Esophagus muscularis mucosa (tissue), 4 donors: ENCODE measurements around the gene SRSF12. TPM values are rescaled to one million over a fixed set of nuclear protein-coding genes. Genes with fewer than 3 reads are reported as not detected.

Source experiments
- DNase-seq: peaks from one replicate; pipeline ENCODE4 v3.0.0-alpha.2; 2017; ENCODE audit errors: extremely low spot score
- H3K27ac ChIP-seq, 4 donors: fragments of 200-600 bp; sonication (generic); replicated peaks in 1 of 4; 1 replicate in 3 of 4; 2 replicates in 1 of 4; pipeline ENCODE4 v1.5.1; 2016 to 2019; ENCODE audit warnings: mild to moderate bottlenecking in 1 of 4
- H3K27me3 ChIP-seq, 4 donors: fragments of 200-600 bp; sonication (generic); one replicate each; pipeline versions ENCODE4 v1.5.1 to v1.6.0; 2016 to 2019
- H3K36me3 ChIP-seq, 4 donors: fragments of 200-600 bp; sonication (generic); one replicate each; pipeline ENCODE4 v1.5.1; 2016 to 2019
- H3K4me1 ChIP-seq, 4 donors: fragments of 200-600 bp; sonication (generic); one replicate each; pipeline ENCODE4 v1.5.1; 2016 to 2019
- H3K4me3 ChIP-seq, 4 donors: fragments of 200-600 bp; sonication (generic); 1 replicate in 2 of 4; 2 replicates in 2 of 4; pipeline ENCODE4 v1.5.1; 2016 to 2019; ENCODE audit warnings: mild to moderate bottlenecking in 4 of 4, moderate library complexity in 1 of 4
- H3K9me3 ChIP-seq, 4 donors: fragments of 200-600 bp; sonication (generic); 1 replicate in 3 of 4; 2 replicates in 1 of 4; pipeline ENCODE4 v1.5.1; 2016 to 2019
- CTCF ChIP-seq, 3 experiments: fragments of 200-600 bp in 2 of 3; fragments of 450-650 bp in 1 of 3; sonication (generic) in 2 of 3; IDR thresholded peaks; one replicate each; pipeline ENCODE4 v1.5.1; 2017 to 2019; ENCODE audit warnings: antibody characterized with exemption in 3 of 3, mild to moderate bottlenecking in 2 of 3, moderate library complexity in 1 of 3
- EP300 ChIP-seq: sonication (generic); formaldehyde crosslinking; IDR thresholded peaks from one replicate; pipeline ENCODE4 v1.6.1; 2017; ENCODE audit warnings: antibody characterized with exemption
- POLR2A ChIP-seq: fragments of 450-650 bp; IDR thresholded peaks from one replicate; pipeline ENCODE4 v1.6.1; 2017; ENCODE audit warnings: antibody characterized with exemption, moderate library complexity, mild to moderate bottlenecking, low read depth
- POLR2AphosphoS5 ChIP-seq, 2 donors: sonication (generic); formaldehyde crosslinking; IDR thresholded peaks; one replicate each; pipeline ENCODE4 v1.6.1; 2017; ENCODE audit warnings: antibody characterized with exemption in 2 of 2
- WGBS: methylation state at CpG from one replicate; pipeline ENCODE4 v1.1.5; 2018; 5-methylcytosine and 5-hydroxymethylcytosine counted together
- intact Hi-C: fragments of 100-400 bp; cut with DNase I; formaldehyde crosslinking; loops from one replicate; pipeline ENCODE4 v1.15.1; 2023
- total RNA-seq, 4 donors: library from RNA; depleted of rRNA; stranded (reverse); fragments of >200 nt; gene quantifications; one replicate each; pipeline versions ENCODE4 v1.1.0 to v1.2.1, GENCODE V29; 2016

SRSF12 gene
- total RNA-seq, 4 donors from 2014 or later, result 0.97 to 2.0 (median 1.2) TPM; not detected in 1

- TF ChIP-seq POLR2AphosphoS5 (IDR thresholded peaks at IDR 0.05) (no peak), EP300 (no peak), CTCF (IDR thresholded peaks at IDR 0.05) (no peak), POLR2A (no peak)
- Histone ChIP-seq H3K36me3 (peaks cover 0 to 51% (median 10%) of the 10 kb centered on the region in 4 donors), H3K27ac (no peak overlapping the region), H3K4me3 (no peak overlapping the region), H3K27me3 (no peaks in the 10 kb centered on the region), H3K4me1 (peaks cover 0 to 12% (median 0%) of the 10 kb centered on the region in 4 donors), H3K9me3 (no peaks in the 10 kb centered on the region)
- intact Hi-C loops, result no loop called here
- 75% methylated on average over 1 of the region's 1 CpG for WGBS
- DNase-seq, result no peak
Measured at GRCh38 chr6:89154131-89154530, 36.3 kb upstream of the SRSF12 start.

- 83% methylated on average over 17 of the region's 17 CpGs for WGBS
- Histone ChIP-seq H3K27me3 (no peaks in the 10 kb centered on the region), H3K9me3 (no peaks in the 10 kb centered on the region), H3K4me1 (peaks cover 4 to 47% (median 32%) of the 10 kb centered on the region in 4 donors), H3K4me3 (no peak overlapping the region), H3K27ac (peak overlapping the region; percentile 37 to 96 (median 90)), H3K36me3 (peaks cover 0 to 15% (median 3%) of the 10 kb centered on the region in 4 donors)
- intact Hi-C loops, result no loop called here
- no peak for DNase-seq
- TF ChIP-seq POLR2A (no peak), EP300 (no peak), POLR2AphosphoS5 (IDR thresholded peaks at IDR 0.05) (no peak), CTCF (IDR thresholded peaks at IDR 0.05) (no peak)
Measured at GRCh38 chr6:89148016-89148750, 30.3 kb upstream of the SRSF12 start.

GRCh38 chr6:89146718-89147700 lies 29.1 kb upstream of the SRSF12 start:
- peaks cover 4 to 44% (median 32%) of the 10 kb centered on the region in 4 donors for H3K4me1 ChIP-seq
- no peak for DNase-seq
- no peaks in the 10 kb centered on the region for H3K27me3 ChIP-seq
- H3K36me3 ChIP-seq, result peaks cover 0 to 13% (median 2%) of the 10 kb centered on the region in 4 donors
- peak in 1 of 2 donors; percentile 6 for TF ChIP-seq POLR2AphosphoS5 (IDR thresholded peaks at IDR 0.05)
- TF ChIP-seq CTCF (IDR thresholded peaks at IDR 0.05), result no peak
- H3K9me3 ChIP-seq, result no peaks in the 10 kb centered on the region
- H3K4me3 ChIP-seq, result peak overlapping the region; percentile 74 to 98 (median 84)
- 31% methylated on average over 24 of the region's 26 CpGs for WGBS
- intact Hi-C loops, result loop anchor here (2.0 kb wide), 1 partner anchor 66 kb away; the partner anchor contains the start of gene PNRC1
- peak overlapping the region; percentile 89 to 96 (median 90) for H3K27ac ChIP-seq

- TF ChIP-seq CTCF (IDR thresholded peaks at IDR 0.05) (no peak), POLR2A (peak; percentile 79), POLR2AphosphoS5 (IDR thresholded peaks at IDR 0.05) (peak; percentile 81 to 88)
- intact Hi-C loops, result loop anchor here (2.0 kb wide), 1 partner anchor 65 kb away; the partner anchor contains the start of gene PNRC1
- Histone ChIP-seq H3K4me1 (peaks cover 4 to 45% (median 33%) of the 10 kb centered on the region in 4 donors), H3K27me3 (no peaks in the 10 kb centered on the region), H3K27ac (peak within 1 kb of the TSS; percentile 89 to 96 (median 90)), H3K36me3 (peaks cover 0 to 4% (median 0%) of the 10 kb centered on the region in 4 donors), H3K4me3 (peak within 1 kb of the TSS; percentile 74 to 98 (median 84)), H3K9me3 (no peaks in the 10 kb centered on the region)
- WGBS, result 3% methylated on average over 13 of the region's 102 CpGs
- DNase-seq, result no peak
Measured at GRCh38 chr6:89145956-89146717, 28.3 kb upstream of the SRSF12 start, which contains the start of gene PM20D2. PM20D2 (plus strand) TSS chr6:89146055; CDS start chr6:89146145, 90 bp downstream.
